A673 (cell line): ENCODE results near the gene NEURL1B. TPM values are rescaled to one million over a fixed set of nuclear protein-coding genes. Genes with fewer than 3 reads are reported as not detected.

Experiments used
- BruUV-seq: library from RNA; stranded (reverse); fragments of 400-500 nt; replicated peaks from 2 replicates; lab custom pipeline; 2021; lab: Mats Ljungman, UMichigan
- CTCF ChIA-PET: fragments of 300-600 bp; sonication (Branson Sonifier 250); formaldehyde crosslinking; loops from one replicate; lab custom pipeline; 2022; ENCODE audit warnings: antibody characterized with exemption; lab: Charles Lee
- POLR2A ChIA-PET: fragments of 300-600 bp; sonication (Branson Sonifier 250); formaldehyde crosslinking; loops from one replicate; lab custom pipeline; 2022; ENCODE audit warnings: antibody characterized with exemption; ENCODE audit not compliant: low non-redundant PET; lab: Charles Lee
- DNase-seq: peaks from one replicate; pipeline ENCODE4 v3.0.0-alpha.2; 2015; ENCODE audit warnings: low spot score
- H3K27ac ChIP-seq: fragments of 200-600 bp; sonication (generic); 2 replicates; pipeline ENCODE4 v1.5.1; 2016; ENCODE audit warnings: mixed run types, low read depth, mild to moderate bottlenecking, mixed read lengths, antibody characterized with exemption, low read length; ENCODE audit not compliant: poor library complexity, severe bottlenecking
- H3K27me3 ChIP-seq: fragments of 200-600 bp; sonication (generic); replicated peaks from 2 replicates; pipeline ENCODE4 v1.6.1; 2017; ENCODE audit warnings: mixed run types, low read depth, mild to moderate bottlenecking, mixed read lengths, antibody characterized with exemption, low read length; ENCODE audit not compliant: insufficient read depth, poor library complexity
- H3K36me3 ChIP-seq: fragments of 200-600 bp; sonication (generic); 2 replicates; pipeline ENCODE4 v1.6.1; 2016; ENCODE audit warnings: mixed run types, mild to moderate bottlenecking, mixed read lengths, antibody characterized with exemption, low read length; ENCODE audit not compliant: insufficient read depth, poor library complexity, severe bottlenecking
- H3K4me1 ChIP-seq: fragments of 200-600 bp; sonication (generic); 2 replicates; pipeline ENCODE4 v1.6.1; 2017; ENCODE audit warnings: mixed run types, mild to moderate bottlenecking, mixed read lengths, antibody characterized with exemption, low read length; ENCODE audit not compliant: insufficient read depth, poor library complexity, severe bottlenecking
- H3K4me3 ChIP-seq: fragments of 200-600 bp; sonication (generic); 2 replicates; pipeline ENCODE4 v1.5.1; 2016; ENCODE audit warnings: low read depth, mixed run types, mild to moderate bottlenecking, mixed read lengths, low read length; ENCODE audit not compliant: poor library complexity, severe bottlenecking
- H3K9me3 ChIP-seq: fragments of 200-600 bp; sonication (generic); 2 replicates; pipeline ENCODE4 v1.6.1; 2016; ENCODE audit warnings: mixed run types, low read depth, mild to moderate bottlenecking, mixed read lengths, antibody characterized with exemption, low read length; ENCODE audit not compliant: poor library complexity, severe bottlenecking
- EZH2 ChIP-seq: fragments of 200-600 bp; sonication (generic); IDR thresholded peaks from 2 replicates; pipeline ENCODE4 v1.6.1; 2017; ENCODE audit warnings: borderline replicate concordance, low read depth, mild to moderate bottlenecking, mixed read lengths, antibody characterized with exemption, low read length; ENCODE audit not compliant: poor library complexity, severe bottlenecking
- intact Hi-C: fragments of 100-400 bp; cut with micrococcal nuclease; formaldehyde crosslinking; loops from one replicate; pipeline ENCODE4 v1.10.0; 2022; ENCODE audit not compliant: unreplicated experiment
- total RNA-seq: library from RNA; stranded (reverse); gene quantifications from 2 replicates; pipeline ENCODE4 v1.2.3, GENCODE V29; 2021
- TF ChIP-seq, protein P1 (sequence below): fragments of 300-800, 200-600 bp; sonication (generic); conservative IDR thresholded peaks from 2 replicates; pipeline ENCODE4 v1.5.1; 2017; ENCODE audit warnings: low read depth, mild to moderate bottlenecking, antibody characterized with exemption, low read length, moderate library complexity, mixed read lengths

Gene NEURL1B
- total RNA-seq, 1 experiment from 2014 or later, result 5.1 TPM

DNA sequence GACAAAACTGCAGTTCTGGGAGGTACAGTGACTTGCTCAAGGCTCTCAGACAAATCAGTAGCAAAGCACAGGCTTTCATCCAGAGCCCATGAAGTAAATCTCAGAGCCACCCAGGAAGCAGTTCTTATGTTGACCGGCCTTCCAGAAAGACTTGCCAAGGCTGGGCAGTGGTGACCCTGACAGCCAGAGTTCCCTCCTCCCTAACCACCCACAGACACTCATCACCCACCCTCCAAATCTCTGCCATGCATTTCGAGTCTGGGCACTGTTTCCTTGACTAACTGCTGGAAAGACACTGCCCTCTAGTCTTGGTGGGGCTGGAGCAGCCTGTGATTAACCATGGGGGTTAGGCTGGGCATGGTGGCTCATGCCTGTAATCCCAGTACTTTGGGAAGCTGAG is 21.5 kb downstream of the NEURL1B start:
- H3K27me3 ChIP-seq, result no peaks in the 10 kb centered on the region
- CTCF ChIA-PET, result no interaction called here
- intact Hi-C loops, result no loop called here

DNA sequence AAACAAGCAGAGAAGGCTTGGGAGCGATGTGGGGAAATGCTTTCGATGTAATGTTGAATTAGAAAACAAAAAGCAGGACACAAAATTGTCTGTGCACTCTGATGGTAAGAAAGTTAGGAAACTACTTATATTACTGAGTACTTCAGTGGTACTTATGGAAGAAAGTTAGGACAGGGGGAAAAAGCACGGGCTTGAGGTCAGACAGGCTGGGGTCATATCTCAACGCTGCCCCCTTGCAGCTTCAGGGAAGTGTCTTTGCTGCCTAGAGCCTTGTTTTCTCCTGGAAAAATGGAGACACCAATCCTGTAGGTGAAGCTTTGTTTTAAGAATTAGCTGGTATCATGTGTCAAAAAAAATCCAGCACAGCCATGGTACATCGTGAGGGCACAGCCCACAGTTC is 23.0 kb downstream of the NEURL1B start:
- no peaks in the 10 kb centered on the region for H3K27me3 ChIP-seq
- intact Hi-C loops, result no loop called here
- ChIA-PET POLR2A (no interaction called here), CTCF (no interaction called here)
- DNase-seq, result no peak
- H3K4me3 ChIP-seq, result no peak overlapping the region
- no TSS peak for BruUV-seq
- no peak overlapping the region for H3K27ac ChIP-seq
- no peaks in the 10 kb centered on the region for H3K36me3 ChIP-seq
- H3K9me3 ChIP-seq, result no peaks in the 10 kb centered on the region
- no peaks in the 10 kb centered on the region for H3K4me1 ChIP-seq
- TF ChIP-seq, protein P1, sequence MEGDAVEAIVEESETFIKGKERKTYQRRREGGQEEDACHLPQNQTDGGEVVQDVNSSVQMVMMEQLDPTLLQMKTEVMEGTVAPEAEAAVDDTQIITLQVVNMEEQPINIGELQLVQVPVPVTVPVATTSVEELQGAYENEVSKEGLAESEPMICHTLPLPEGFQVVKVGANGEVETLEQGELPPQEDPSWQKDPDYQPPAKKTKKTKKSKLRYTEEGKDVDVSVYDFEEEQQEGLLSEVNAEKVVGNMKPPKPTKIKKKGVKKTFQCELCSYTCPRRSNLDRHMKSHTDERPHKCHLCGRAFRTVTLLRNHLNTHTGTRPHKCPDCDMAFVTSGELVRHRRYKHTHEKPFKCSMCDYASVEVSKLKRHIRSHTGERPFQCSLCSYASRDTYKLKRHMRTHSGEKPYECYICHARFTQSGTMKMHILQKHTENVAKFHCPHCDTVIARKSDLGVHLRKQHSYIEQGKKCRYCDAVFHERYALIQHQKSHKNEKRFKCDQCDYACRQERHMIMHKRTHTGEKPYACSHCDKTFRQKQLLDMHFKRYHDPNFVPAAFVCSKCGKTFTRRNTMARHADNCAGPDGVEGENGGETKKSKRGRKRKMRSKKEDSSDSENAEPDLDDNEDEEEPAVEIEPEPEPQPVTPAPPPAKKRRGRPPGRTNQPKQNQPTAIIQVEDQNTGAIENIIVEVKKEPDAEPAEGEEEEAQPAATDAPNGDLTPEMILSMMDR, result no peak
- no peak for TF ChIP-seq EZH2

More for the DNA sequence above, 21.5 kb downstream of the NEURL1B start:
- no TSS peak for BruUV-seq
- DNase-seq, result no peak
- Histone ChIP-seq H3K4me1 (no peaks in the 10 kb centered on the region), H3K4me3 (no peak overlapping the region), H3K36me3 (no peaks in the 10 kb centered on the region), H3K27ac (no peak overlapping the region), H3K9me3 (no peaks in the 10 kb centered on the region)
- POLR2A ChIA-PET, result no interaction called here
- TF ChIP-seq, protein P1, result no peak
- no peak for TF ChIP-seq EZH2

DNA sequence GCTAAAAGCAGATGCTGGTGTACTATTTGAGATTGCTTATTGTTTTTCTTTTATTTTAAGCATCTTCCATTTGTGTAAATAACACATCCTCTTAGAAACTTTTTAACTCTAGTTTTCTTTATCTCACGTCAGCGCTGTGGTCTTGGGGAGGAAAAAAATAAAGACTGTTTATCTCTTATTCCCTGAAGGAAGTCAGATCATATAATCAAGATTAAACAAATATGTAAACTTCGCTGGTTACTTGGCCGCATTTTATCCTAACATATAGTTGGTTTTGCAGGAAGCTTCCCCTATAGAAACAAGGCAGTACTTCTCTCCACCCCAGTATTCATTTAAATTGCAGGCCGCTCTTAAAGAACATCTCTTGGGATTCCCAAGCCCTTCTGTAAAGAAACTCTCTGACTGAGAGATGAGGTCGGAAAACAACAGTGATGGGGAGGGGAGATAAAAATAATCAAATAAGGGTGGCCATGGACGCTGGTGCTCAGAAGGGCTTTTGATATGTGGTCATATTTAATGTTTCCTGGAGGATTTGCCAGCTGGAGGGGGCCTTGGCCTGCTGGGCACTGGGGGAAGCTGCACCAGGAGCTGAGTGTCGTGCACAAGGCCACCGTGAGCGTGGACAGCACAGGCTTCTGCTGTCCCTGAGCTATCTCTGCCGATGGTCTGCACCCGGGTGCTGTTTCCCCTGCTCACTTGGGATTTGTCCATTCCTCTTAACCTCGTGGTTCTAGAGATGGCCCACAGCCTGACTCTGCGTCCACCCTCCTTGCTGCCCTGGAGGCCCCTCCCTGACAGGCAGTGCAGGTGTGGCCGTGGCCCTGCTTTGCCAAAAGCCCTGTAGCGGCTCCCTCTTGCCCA is 23.8 kb downstream of the NEURL1B start:
- no peaks in the 10 kb centered on the region for H3K27me3 ChIP-seq
- no peaks in the 10 kb centered on the region for H3K9me3 ChIP-seq
- ChIA-PET CTCF (no interaction called here), POLR2A (no interaction called here)
- TF ChIP-seq EZH2, result no peak
- TF ChIP-seq, protein P1, result no peak
- BruUV-seq, result no TSS peak
- intact Hi-C loops, result no loop called here
- no peak overlapping the region for H3K4me3 ChIP-seq
- no peak overlapping the region for H3K27ac ChIP-seq
- no peaks in the 10 kb centered on the region for H3K4me1 ChIP-seq
- no peak for DNase-seq
- H3K36me3 ChIP-seq, result no peaks in the 10 kb centered on the region
